RPMI7951 (cell line): ENCODE results near the gene ZNF569. TPM values are rescaled to one million over a fixed set of nuclear protein-coding genes. Genes with fewer than 3 reads are reported as not detected.
"Not testable (repeated sequence)": the region's sequence is repeated elsewhere in the genome, so short reads cannot be mapped to it uniquely, and the experiment has no call there.

ENCODE experiments used
- DNase-seq: peaks from one replicate; pipeline ENCODE4 v3.0.0-alpha.2; 2012; ENCODE audit warnings: low read depth
- total RNA-seq: library from RNA; depleted of rRNA; stranded (reverse); fragments of >200 nt; shearing (Covaris generic); gene quantifications from 2 replicates; pipeline ENCODE4 v1.2.3, GENCODE V29; 2014; rRNA removed

Gene ZNF569
- total RNA-seq, 1 experiment from 2014 or later, result 17.9 TPM

GRCh38 chr19:37403403-37403802, 63.8 kb downstream of the ZNF569 start:
- DNase-seq, result no peak

GRCh38 chr19:37401078-37401477, 66.2 kb downstream of the ZNF569 start:
- DNase-seq, result no peak

DNA sequence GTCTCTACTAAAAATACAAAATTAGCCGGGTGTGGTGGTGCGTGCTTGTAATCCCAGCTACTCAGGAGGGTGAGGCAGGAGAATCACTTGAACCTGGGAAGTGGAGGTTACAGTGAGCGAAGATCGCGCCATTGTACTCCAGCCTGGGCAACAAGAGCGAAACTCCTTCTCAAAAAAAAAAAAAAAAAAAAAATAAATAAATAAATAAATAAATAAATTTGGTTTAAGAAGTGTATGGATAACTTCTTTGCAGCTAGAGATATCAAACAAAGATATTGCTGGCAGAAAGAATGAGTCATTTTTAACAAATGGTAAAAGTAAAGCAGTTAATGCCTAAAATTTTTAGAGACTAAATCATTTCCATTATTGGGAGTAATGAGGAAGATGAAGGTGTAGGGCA, 75.8 kb downstream of the ZNF569 start:
- DNase-seq, result not testable (repeated sequence)

GRCh38 chr19:37389234-37389633, 78.0 kb downstream of the ZNF569 start:
- no peak for DNase-seq

DNA sequence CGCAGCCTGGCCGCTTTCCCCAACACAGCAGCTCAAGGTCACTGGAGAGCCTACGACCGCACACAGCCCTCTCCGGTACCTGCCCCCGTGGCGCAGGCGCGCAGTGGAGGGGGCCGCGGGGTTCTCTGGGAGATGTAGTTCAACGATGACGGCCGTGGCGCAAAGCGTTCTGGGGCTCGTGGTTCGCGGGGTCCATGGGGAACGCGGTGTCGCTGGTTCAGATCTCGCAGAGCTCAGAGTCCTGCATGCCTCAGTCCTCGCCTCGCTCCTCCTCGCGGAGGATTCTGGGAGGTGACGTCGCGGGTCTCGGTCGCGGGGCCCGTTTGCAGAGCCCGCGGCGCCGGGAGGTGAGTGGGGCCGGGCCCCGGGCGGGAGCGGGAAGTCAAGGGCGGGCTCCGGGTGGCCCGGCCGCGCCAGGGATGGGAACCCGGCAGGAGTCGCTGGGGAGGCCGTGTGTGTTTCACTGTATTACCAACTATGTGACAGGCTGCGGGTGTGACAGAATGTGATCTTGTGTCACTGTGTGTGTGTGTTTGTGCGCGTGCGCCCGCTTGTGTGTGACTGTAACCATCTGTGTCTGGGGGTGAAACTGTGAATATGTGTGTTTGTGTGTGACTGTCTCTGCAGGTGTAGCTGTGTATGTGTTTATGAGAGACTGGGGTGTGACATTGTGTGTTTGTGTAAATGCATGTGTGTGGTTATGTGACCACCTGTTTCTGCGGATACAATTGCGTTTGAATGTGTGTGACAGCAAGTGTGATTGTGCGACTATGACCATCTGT, 96.2 kb downstream of the ZNF569 start, which contains the start of gene ZNF527:
TSS of gene ZNF527 (plus strand) at position 220 of the 782 bp plus-strand sequence. CDS start 3,100 bp downstream, outside the sequence.
- peak; percentile 97 for DNase-seq

DNA sequence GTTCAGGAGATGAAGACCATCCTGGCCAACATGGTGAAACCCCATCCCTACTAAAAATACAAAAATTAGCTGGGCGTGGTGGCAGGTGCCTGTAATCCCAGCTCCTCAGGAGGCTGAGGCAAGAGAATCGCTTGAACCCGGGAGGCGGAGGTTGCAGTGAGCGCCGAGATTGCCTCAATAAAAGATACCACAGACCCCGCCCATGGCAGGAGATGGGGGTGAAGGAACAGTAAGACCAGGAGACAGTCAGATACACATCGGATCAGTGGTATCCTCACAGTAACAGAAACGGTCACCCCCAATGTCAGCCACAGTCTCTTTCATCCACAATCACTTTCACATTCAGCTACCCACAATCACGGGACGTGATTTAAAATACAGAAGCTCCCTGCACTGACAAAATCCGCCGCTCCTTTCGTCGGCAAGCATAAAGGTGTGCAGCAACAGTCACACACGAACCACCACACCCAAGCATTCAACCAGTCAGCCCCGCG, 96.8 kb downstream of the ZNF569 start:
- DNase-seq, result not testable (repeated sequence)

DNA sequence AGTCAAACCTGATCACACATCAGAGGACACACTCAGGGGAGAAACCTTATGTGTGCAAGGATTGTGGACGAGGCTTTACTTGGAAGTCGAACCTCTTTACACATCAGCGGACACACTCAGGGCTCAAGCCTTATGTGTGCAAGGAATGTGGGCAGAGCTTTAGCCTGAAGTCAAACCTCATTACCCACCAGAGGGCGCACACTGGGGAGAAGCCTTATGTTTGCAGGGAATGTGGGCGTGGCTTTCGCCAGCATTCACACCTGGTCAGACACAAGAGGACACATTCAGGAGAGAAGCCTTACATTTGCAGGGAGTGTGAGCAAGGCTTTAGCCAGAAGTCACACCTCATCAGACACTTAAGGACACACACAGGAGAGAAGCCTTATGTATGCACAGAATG, 104.5 kb downstream of the ZNF569 start:
- no peak for DNase-seq

GRCh38 chr19:37361994-37362393, 105.2 kb downstream of the ZNF569 start:
- peak; percentile 9 for DNase-seq

Other genes with a start within 250 kb of the ZNF569 start
- gene ZNF383, start 249.2 kb downstream of the ZNF569 start, total RNA-seq, result 4.8 and 7.8 TPM in 2 replicates
- 3.4 and 4.7 TPM in 2 replicates for gene ZNF527, start 96.3 kb downstream of the ZNF569 start, total RNA-seq
- gene ZNF570, start 1.9 kb upstream of the ZNF569 start, total RNA-seq, result 5.7 and 8.1 TPM in 2 replicates
- 0.24 and 0.49 TPM in 2 replicates for gene ZNF793, start 39.5 kb upstream of the ZNF569 start, total RNA-seq
- gene ZNF571, start 127.3 kb upstream of the ZNF569 start, total RNA-seq, result 2.6 and 4.2 TPM in 2 replicates
- gene ZNF540, start 127.4 kb upstream of the ZNF569 start, total RNA-seq, result 0.78 and 0.96 TPM in 2 replicates
- 12.4 and 21.8 TPM in 2 replicates for gene ZFP30, start 188.0 kb upstream of the ZNF569 start, total RNA-seq